HFF-Myc (cell line): ENCODE data around the gene S100A7A.
"Not testable (repeated sequence)": the region's sequence is repeated elsewhere in the genome, so short reads cannot be mapped to it uniquely, and the experiment has no call there.

Experiments
- DNase-seq: peaks from one replicate; pipeline ENCODE4 v3.0.0-alpha.2; 2011; ENCODE audit warnings: low read depth; ENCODE audit errors: extremely low read depth
- H3K4me3 ChIP-seq: replicated peaks from 2 replicates; pipeline ENCODE4 v1.5.1; 2011; ENCODE audit warnings: low read depth, mild to moderate bottlenecking, control low read depth, low read length
- CTCF ChIP-seq: IDR thresholded peaks from 2 replicates; pipeline ENCODE4 v1.5.1; 2012; ENCODE audit warnings: mild to moderate bottlenecking, low read depth, low read length, control low read depth; ENCODE audit errors: missing control alignments

The S100A7A gene

GRCh38 chr1:153456396-153456795 is 40.1 kb downstream of the S100A7A start:
- no peak overlapping the region for H3K4me3 ChIP-seq
- no peak for TF ChIP-seq CTCF
- no peak for DNase-seq

GRCh38 chr1:153459655-153460054 is 43.3 kb downstream of the S100A7A start:
- no peak for TF ChIP-seq CTCF
- DNase-seq = no peak
- H3K4me3 ChIP-seq = no peak overlapping the region

- TF ChIP-seq CTCF = no peak
- no peak within 1 kb of the TSS for H3K4me3 ChIP-seq
- DNase-seq = no peak
Observed at GRCh38 chr1:153460551-153460950, 44.2 kb downstream of the S100A7A start, which contains the start of gene S100A7. Gene S100A7 (minus strand): TSS chr1:153460651. CDS start chr1:153459013, 1,638 bp downstream.

- not testable (repeated sequence) for DNase-seq, H3K4me3 ChIP-seq
Observed at GRCh38 chr1:153462741-153463140, 46.4 kb downstream of the S100A7A start.

- peak; percentile 87 for TF ChIP-seq CTCF
- no peak for DNase-seq
- no peak overlapping the region for H3K4me3 ChIP-seq
Observed at GRCh38 chr1:153465811-153466636, 49.7 kb downstream of the S100A7A start.

GRCh38 chr1:153466908-153467307 is 50.6 kb downstream of the S100A7A start:
- H3K4me3 ChIP-seq = no peak overlapping the region
- no peak for DNase-seq
- TF ChIP-seq CTCF = no peak

- no peak for TF ChIP-seq CTCF
- no peak overlapping the region for H3K4me3 ChIP-seq
Observed at GRCh38 chr1:153470707-153471106, 54.4 kb downstream of the S100A7A start.

More at GRCh38 chr1:153470707-153471106, 54.4 kb downstream of the S100A7A start:
- DNase-seq = no peak
